HK-2 (cell line): Measurements from ENCODE around the gene C11orf52.

Experiments used
- DNase-seq: peaks from one replicate; pipeline ENCODE4 v3.0.0-alpha.2; 2018; ENCODE audit not compliant: unreplicated experiment

Gene C11orf52

GRCh38 chr11:111976119-111976766 is 57.5 kb downstream of the C11orf52 start:
- DNase-seq: no peak
